Spleen (tissue), 7 donors: ENCODE results near the gene CACNB3.

ENCODE experiments used
- POLR2A ChIP-seq, 3 donors: fragments of 450-650 bp; IDR thresholded peaks; one replicate each; pipeline ENCODE4 v1.5.1; 2017; ENCODE audit warnings: antibody characterized with exemption in 3 of 3, mild to moderate bottlenecking in 1 of 3
- POLR2AphosphoS5 ChIP-seq, 3 donors: sonication (generic); formaldehyde crosslinking; IDR thresholded peaks; one replicate each; pipeline ENCODE4 v1.5.1; 2017; ENCODE audit warnings: antibody characterized with exemption in 3 of 3
- TF ChIP-seq, protein P1 (sequence below), 11 experiments: fragments of 200-600 bp in 7 of 11; fragments of 450-650 bp in 4 of 11; sonication (generic) in 4 of 11; IDR thresholded peaks in 8 of 11; conservative IDR thresholded peaks in 3 of 11; 1 replicate in 7 of 11; 2 replicates in 4 of 11; pipeline versions ENCODE4 v1.4.0 to v1.8.0; 2016 to 2021; ENCODE audit warnings: antibody characterized with exemption in 11 of 11, inconsistent platforms in 4 of 11, mild to moderate bottlenecking in 1 of 11
- donor health status: DM: no; HTN: no; CAD: no; lungs with moderate emphysema.
- donor health status: DM: no; HTN: no; CAD: no.
- donor health status: DM: no; HTN: no; CAD: no.

DNA sequence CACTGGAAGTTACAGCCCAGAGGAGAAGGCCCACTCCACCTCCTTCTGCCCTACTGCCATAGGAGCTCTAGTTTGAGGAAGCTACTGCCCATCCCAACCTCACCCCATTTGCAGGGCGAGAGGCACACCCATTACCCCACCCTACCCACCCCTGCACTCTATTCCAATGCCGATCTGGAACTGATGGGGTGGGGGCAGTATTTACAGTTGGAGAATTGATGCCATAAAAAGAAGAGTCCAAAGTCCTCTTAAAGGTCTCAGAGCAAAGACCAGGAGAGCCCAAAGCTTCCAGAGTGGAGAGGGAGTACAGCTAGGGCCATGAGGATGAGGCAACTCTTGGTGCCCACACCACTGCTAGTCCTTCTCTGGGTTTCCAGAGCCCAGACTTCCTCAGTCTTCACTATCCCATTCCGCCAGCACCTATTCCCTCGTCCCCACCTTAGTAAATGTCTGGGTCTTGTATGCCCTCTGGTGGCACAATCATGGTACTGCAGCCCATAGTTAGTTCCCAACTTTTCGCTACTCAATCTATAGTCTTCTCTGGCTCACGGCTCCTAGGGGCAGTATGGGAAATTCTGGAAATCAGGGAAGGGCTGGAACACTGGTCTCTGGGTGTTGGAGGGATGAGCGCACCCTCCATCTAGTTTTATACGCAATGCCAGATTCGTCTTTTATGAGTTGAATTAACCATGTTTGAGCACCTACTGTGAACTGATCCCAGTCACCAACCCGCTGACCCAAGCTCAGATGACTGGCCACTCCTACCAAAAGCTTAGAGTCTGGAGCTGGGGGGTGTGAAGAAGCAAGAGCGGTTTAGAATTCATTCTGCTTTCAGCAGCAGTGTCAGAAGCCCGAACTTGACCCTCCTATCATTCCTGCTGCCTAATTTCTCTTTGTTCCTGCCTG is 22.5 kb upstream of the CACNB3 start:
- TF ChIP-seq, protein P1, sequence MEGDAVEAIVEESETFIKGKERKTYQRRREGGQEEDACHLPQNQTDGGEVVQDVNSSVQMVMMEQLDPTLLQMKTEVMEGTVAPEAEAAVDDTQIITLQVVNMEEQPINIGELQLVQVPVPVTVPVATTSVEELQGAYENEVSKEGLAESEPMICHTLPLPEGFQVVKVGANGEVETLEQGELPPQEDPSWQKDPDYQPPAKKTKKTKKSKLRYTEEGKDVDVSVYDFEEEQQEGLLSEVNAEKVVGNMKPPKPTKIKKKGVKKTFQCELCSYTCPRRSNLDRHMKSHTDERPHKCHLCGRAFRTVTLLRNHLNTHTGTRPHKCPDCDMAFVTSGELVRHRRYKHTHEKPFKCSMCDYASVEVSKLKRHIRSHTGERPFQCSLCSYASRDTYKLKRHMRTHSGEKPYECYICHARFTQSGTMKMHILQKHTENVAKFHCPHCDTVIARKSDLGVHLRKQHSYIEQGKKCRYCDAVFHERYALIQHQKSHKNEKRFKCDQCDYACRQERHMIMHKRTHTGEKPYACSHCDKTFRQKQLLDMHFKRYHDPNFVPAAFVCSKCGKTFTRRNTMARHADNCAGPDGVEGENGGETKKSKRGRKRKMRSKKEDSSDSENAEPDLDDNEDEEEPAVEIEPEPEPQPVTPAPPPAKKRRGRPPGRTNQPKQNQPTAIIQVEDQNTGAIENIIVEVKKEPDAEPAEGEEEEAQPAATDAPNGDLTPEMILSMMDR (IDR thresholded peaks at IDR 0.05 in 8 of 11, conservative IDR thresholded peaks at IDR 0.05 in 3 of 11): peak; percentile 84 to 98 (median 94)
- TF ChIP-seq POLR2A (IDR thresholded peaks at IDR 0.05): peak in 1 of 3 donors; percentile 1
- no peak for TF ChIP-seq POLR2AphosphoS5 (IDR thresholded peaks at IDR 0.05)
